HG03045 (cell line): ENCODE data around the gene ZNF157.

ENCODE experiments used
- ATAC-seq: cut with Tn5 transposase; IDR thresholded peaks from one replicate; pipeline ENCODE4 v1.9.1; 2021; ENCODE audit warnings: mild to moderate bottlenecking, moderate library complexity; ENCODE audit not compliant: unreplicated experiment

The ZNF157 gene

DNA sequence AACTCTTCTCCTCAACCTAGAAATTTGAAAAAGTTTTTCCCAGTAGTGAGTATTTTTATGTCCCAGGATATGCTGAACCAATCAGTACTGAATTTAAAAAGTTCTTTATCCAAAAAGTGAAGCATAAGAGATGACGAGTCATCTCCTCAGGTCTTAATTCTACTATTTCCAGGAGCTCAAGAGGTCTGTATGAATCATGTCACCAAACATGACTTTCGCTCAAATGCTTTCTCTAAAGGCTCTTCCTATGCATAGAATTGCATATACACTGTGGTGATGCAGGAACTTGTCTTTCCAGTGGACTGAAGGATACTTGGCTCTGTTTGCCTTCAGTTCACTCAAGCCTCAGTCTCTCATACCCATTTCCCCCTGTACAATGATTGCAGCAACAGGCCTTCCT lies 76.6 kb downstream of the ZNF157 start:
- ATAC-seq, result no peak

DNA sequence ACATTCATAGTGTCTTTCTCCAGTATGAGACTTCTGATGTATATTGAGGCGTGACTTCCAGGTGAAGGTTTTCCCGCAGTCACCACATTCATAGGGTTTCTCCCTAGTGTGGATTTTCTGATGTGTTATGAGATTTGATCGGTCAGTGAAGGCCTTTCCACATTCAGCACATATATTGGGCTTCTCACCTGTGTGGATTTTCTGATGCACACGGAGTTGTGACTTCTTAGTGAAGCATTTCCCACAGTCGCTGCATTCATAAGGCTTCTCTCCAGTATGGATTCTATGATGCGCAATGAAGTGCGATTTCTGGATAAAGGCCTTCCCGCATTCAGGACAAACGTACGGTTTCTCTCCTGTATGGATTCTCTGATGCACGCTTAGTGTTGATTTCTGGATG lies 77.2 kb downstream of the ZNF157 start:
- ATAC-seq, result no peak

DNA sequence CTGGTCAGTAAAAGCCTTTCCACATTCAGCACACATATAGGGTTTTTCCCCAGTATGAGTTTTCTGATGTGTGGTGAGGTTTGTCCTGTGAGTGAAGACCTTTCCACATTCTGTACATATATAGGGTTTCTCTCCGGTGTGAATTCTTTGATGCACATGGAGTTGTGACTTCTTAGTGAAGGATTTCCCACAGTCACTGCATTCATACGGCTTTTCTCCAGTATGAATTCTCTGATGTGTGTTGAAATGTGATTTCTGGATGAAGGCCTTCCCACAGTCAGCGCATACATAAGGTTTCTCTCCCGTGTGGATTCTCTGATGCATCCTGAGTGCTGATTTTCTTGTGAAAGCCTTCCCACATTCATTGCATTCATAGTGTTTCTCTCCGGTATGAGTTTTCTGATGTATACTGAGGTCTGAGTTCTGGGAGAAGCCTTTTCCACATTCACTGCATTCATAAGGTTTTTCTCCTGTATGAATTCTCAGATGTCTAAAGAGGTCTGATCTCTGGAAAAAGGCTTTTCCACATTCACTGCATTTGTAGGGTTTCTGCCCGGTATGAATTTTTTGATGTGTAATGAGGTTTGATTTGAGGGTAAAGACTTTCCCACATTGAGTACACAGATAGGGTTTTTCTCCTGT lies 77.9 kb downstream of the ZNF157 start:
- ATAC-seq, result no peak

DNA sequence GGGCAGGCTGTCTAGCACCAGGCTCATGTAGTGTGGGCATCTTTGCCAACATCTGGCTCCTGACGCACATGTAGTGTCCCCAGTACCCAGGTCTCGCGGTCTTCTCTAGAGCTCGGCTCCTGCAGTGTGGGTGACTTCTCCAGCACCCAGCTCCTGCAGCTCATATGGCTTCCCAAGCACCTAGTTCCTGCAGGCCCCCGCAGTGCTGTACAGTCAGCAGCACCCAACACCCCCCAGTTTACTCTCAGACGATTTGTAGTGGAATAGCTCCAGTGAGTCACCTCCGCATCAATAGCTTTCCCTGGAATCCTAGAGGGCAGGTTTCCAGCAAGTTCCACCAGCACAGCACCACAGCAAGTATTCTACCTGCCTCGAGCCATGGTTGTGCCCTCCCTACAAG lies 81.7 kb downstream of the ZNF157 start:
- no peak for ATAC-seq

DNA sequence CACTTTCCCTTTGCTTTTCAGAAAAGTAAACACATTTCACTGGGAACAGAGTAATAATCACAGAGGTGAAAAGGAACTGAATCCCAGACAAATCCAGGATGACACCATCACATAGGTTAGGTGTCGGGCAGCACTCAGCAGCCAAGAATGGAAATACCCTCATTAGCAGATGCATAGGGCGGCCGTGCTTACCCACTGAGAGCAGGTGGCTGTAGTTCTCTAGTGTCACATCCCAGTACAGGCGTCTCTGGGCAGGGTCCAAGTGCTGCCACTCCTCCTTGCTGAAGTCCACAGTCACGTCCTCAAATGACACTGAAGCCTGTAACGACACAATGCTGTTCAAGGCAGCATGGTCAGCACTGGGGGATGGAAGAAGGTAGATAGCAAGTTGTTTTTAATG lies 85.7 kb downstream of the ZNF157 start:
- ATAC-seq, result no peak

DNA sequence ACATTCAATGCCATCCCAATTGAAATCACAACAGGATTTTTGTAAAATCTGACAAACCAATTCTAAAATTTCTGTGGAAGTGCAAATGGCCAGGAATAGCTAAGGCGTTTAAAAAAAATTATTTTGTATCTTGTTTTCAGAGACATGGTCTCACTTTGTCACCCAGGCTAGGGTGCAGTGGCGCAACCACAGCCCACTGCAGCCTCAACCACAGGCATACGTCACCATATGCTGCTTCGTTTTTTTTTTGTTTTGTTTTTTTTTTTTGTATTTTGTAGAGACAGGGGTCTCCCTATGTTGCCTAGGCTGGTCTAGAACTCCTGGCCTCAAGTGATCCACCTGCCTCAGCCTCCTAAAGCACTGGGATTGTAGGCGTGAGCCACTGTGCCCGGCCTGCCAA lies 88.2 kb downstream of the ZNF157 start:
- no peak for ATAC-seq

DNA sequence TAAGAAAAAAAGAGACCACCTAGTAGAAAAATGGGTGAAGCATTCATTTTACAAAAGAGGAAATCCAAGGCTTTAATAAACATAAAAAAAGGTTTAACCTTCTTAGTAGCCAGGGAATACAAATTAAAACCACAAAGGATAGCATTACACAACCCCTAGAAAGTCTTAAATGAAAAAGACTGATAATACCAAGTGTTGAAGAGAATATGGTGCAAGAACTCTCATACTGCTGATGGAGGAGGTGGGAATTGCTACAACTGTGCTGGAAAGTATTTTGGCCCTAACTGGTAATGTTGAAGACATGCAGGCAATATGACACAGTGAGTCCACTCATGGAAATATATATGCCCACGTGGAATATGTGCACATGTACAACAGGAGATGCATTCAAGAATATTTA lies 90.2 kb downstream of the ZNF157 start:
- no peak for ATAC-seq
